GM12864 (cell line): ENCODE data around the gene COL27A1.

Experiments used
- DNase-seq: peaks from one replicate; pipeline ENCODE4 v3.0.0-alpha.2; 2011; ENCODE audit warnings: low read depth
- H3K4me3 ChIP-seq: 2 replicates; pipeline ENCODE4 v1.5.1; 2011; ENCODE audit warnings: mild to moderate bottlenecking, low read depth, low read length, control low read depth
- TF ChIP-seq, protein P1 (sequence below): IDR thresholded peaks from 2 replicates; pipeline ENCODE4 v1.5.1; 2011; ENCODE audit warnings: low read depth, mild to moderate bottlenecking, moderate library complexity, low read length, control low read depth, inconsistent platforms; ENCODE audit errors: missing control alignments

The COL27A1 gene

DNA sequence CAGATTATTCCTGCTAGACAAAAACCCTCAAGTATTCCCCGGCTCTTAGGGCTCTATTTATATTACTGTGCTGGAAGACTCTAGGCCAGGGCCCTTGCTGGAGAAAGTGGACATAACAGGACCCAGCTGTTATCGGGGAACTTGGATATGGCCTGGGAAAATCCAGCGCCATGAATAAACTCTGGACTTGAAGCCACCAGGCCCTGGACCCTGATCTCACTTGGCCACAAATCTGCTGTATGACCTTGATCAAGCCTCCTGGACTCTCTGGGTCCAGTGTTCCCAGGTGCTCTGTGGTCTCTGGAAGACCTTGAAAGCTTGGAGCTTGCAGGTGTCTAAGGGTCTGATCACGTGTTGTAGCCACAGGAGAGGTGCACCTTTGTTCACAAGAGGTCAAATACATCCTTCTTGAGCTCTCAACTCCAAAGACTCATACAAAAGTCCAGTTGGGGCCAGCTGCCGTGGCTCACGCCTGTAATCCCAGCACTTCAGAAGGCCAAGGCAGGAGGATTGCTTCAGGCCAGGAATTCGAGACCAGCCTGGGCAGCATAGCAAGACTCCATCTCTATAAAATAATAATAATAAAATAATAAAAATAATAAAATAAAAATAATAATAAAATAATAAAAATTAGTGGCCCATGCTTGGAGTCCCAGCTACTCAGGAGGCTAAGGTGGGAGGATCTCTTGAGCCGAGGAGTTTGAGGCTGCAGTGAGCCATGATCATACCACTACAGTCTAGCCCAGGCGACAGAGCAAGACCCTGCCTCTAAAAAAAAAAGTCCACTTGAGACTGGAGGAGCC, 26.5 kb downstream of the COL27A1 start:
- TF ChIP-seq, protein P1, sequence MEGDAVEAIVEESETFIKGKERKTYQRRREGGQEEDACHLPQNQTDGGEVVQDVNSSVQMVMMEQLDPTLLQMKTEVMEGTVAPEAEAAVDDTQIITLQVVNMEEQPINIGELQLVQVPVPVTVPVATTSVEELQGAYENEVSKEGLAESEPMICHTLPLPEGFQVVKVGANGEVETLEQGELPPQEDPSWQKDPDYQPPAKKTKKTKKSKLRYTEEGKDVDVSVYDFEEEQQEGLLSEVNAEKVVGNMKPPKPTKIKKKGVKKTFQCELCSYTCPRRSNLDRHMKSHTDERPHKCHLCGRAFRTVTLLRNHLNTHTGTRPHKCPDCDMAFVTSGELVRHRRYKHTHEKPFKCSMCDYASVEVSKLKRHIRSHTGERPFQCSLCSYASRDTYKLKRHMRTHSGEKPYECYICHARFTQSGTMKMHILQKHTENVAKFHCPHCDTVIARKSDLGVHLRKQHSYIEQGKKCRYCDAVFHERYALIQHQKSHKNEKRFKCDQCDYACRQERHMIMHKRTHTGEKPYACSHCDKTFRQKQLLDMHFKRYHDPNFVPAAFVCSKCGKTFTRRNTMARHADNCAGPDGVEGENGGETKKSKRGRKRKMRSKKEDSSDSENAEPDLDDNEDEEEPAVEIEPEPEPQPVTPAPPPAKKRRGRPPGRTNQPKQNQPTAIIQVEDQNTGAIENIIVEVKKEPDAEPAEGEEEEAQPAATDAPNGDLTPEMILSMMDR, result no peak
- DNase-seq, result no peak
- no peak overlapping the region for H3K4me3 ChIP-seq

DNA sequence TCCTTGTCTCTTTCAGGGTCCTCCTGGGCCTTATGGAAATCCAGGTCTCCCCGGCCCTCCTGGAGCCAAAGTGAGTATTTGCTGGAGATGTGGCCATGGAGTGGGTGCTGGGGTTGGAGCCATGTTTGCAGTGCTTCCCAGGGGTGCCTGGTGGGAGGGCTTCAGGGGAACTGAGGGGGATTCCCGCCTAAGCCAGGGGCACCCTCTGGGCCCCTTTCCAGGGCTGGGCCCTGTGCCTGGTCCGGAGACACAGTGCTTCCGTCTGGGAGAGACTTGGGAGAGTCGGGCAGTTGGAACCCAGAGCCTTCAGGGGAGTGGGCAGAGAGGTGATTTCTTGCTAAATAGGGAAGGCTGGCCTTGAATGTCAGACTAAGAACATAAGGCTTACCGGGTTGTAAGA, 27.7 kb downstream of the COL27A1 start:
- no peak overlapping the region for H3K4me3 ChIP-seq
- TF ChIP-seq, protein P1, result no peak
- no peak for DNase-seq

DNA sequence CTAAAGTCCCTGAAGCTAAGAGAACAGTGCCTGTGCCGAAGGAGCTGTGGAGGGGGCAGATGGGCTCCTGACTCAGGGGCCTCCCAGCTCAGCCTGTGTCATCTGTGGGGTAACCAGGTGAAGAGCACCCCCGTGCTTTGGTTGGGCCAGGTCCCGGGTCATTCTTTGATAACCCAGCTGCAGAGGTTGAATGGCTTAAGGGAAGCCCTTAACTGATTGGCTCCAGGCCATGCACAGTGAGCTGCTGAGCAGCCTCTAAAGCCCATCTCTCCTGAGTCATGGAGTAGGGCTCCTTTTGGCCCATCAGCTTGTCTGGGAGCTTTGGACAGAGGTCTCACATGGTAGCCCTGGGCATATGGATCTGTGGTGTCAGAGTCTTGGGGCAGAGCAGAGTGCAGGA, 28.7 kb downstream of the COL27A1 start:
- no peak for DNase-seq
- no peak overlapping the region for H3K4me3 ChIP-seq
- TF ChIP-seq, protein P1, result no peak

DNA sequence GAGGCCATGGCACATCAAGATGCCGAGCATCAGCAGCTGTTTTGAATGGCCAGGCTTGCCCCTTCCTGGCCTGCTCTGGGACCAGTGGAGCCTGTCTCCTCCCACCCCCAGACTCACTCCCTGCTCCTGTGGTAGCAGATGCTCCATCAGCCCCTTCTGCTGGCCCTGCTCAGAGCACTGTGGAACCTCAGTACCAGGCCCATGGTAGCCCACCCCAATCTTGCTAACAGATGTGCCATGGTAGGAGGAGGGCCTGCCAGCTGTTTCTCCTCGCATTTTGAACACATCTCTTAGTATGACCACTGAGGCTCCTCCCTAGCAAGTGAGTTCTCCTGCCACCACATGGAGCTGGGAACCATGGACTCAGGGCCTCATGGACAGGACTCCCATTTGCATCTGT, 29.5 kb downstream of the COL27A1 start:
- DNase-seq, result no peak
- TF ChIP-seq, protein P1, result no peak
- H3K4me3 ChIP-seq, result no peak overlapping the region

DNA sequence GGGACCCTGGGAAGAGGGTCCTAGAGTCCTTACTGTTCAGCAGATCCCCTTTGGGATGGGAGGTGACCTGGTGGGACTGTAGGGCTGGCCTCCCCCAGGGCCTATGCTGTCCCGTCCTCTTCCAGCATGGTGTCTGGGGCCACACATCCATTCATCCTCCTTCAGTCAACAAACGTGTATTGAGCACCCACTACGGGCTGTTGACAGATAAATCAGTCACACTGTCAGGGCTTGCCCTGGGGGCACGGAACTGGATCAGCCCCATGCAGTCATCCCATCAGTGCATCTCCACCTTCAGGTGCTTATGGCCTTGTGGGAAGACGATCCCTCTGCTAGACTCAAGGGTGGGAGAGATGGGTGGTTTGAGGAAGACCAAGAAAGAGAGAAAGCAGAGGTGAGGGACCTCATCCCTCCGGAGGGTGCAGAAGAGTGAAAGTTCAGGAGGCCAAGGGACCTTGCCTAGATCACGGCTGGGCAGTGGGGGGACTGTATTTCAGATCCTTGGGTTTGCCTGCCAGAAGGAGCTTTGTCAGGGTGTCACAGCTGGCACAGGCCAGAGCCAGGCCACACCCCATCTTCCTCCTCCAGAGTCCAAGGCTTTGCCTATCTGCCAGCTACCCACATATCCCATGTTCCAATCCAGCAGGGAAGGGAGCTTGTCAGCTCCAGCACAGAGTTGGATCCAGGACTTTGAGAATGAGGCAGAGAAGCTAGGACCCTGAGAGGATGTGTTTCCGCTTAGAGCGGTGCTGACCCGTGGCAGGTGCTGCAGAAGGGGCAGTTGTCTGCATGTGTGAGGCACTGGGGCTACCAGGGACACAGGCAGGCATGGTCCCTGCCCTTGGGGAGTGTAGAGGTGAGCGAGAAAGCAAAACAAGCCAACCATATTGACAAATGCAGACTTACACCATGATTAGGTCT, 30.5 kb downstream of the COL27A1 start:
- TF ChIP-seq, protein P1, result no peak

DNA sequence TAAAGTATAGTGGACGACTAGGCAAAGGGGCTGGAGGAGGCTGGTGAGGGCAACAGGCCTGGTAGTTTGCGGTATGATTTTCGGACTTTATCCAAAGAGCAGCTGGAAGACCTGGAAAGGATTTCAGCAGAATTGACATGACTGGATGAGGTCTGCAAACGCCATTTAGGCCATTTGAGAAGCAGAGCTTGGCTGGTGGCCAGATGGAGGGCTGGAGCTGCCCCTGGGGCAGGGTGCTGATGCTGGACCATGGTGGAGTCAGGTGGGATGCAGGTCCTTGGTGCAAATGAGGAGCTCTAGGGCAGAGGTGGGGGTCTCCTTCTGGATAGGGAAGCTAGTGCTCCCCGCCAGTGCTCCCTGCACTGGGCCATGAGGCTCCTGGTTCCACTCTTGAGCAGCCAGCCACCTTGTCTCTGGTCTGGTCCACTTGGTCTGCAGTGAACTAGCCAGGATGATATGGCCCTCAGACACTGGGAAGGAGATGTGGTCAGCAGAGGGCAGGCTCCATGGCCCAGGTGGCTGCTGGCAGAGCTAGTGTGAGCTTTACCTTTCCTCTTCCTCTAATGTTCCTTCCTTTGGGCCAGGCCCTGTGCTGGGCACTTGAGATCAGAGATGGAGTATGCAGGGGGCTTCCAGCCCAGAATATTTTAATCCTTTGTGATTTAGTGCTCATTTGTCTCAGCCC, 31.4 kb downstream of the COL27A1 start:
- no peak overlapping the region for H3K4me3 ChIP-seq
- TF ChIP-seq, protein P1, result no peak
- no peak for DNase-seq

More for the DNA sequence above, 30.5 kb downstream of the COL27A1 start:
- no peak for DNase-seq
- H3K4me3 ChIP-seq, result no peak overlapping the region
